ENCODE measurements around the gene FLRT2. TPM values are rescaled to one million over a fixed set of nuclear protein-coding genes. Genes with fewer than 3 reads are reported as not detected.

FLRT2 gene
- total and polyA plus RNA-seq, 2 of the 4 experiments (the other 2 are of a cell fraction) = 10.2 to 13.1 TPM

- CTCF ChIA-PET = no interaction called here
- POLR2A ChIA-PET (ENCODE audit: unreplicated experiment) = no interaction called here
These were observed 6.3 kb upstream of the FLRT2 start for GRCh38 chr14:85523624-85524023.

More at GRCh38 chr14:85523624-85524023, 6.3 kb upstream of the FLRT2 start:
- Histone ChIP-seq H3K23ac (ENCODE audit: low read depth, low read length) (no peak overlapping the region), H4K91ac (ENCODE audit: insufficient read depth, low read depth, low read length) (no peak overlapping the region), H3K36me3 (ENCODE audit: control insufficient read depth, insufficient read depth, low read length) (no peaks in the 10 kb centered on the region), H4K5ac (ENCODE audit: low read depth, low read length) (no peak overlapping the region), H2BK120ac (ENCODE audit: low read depth, low read length) (no peak overlapping the region), H3K79me1 (ENCODE audit: low read depth in 1 of 2, low read length in 2 of 2) (no peaks in the 10 kb centered on the region), H3K9me3 (ENCODE audit: control insufficient read depth, insufficient read depth, low read length) (no peaks in the 10 kb centered on the region), H3K4me3 (ENCODE audit: insufficient read depth, low read depth, low read length) (no peak overlapping the region), H3K27ac (ENCODE audit: insufficient read depth, low read length) (no peak overlapping the region), H3K9me1 (ENCODE audit: insufficient read depth, low read length) (no peaks in the 10 kb centered on the region), H3K4ac (ENCODE audit: low read depth, low read length) (no peak overlapping the region), H3K4me2 (ENCODE audit: low read depth, low read length) (no peak overlapping the region), H3K4me1 (ENCODE audit: control insufficient read depth, insufficient read depth, low read length) (no peaks in the 10 kb centered on the region), H2AK9ac (replicated peaks; ENCODE audit: low read depth, low read length, poor library complexity) (no peak overlapping the region), H2AFZ (replicated peaks; ENCODE audit: low read length, poor library complexity) (no peak overlapping the region), H3K18ac (ENCODE audit: low read depth, low read length) (no peak overlapping the region), H2BK15ac (ENCODE audit: low read depth, low read length) (no peak overlapping the region), H3K14ac (replicated peaks; ENCODE audit: low read depth, low read length) (no peak overlapping the region), H3K9ac (ENCODE audit: low read depth, low read length) (no peak overlapping the region), H2BK5ac (ENCODE audit: low read depth, low read length, poor library complexity, severe bottlenecking) (no peak overlapping the region), H3K56ac (ENCODE audit: extremely low read depth, insufficient read depth, low read length) (no peak overlapping the region), H4K20me1 (ENCODE audit: insufficient read depth, low read length) (no peaks in the 10 kb centered on the region), H4K8ac (ENCODE audit: low read depth in 2 of 2, low read length in 2 of 2) (no peak overlapping the region), H2BK20ac (ENCODE audit: low read depth, low read length) (no peak overlapping the region), H2AK5ac (ENCODE audit: low read depth, low read length) (no peak overlapping the region), H3K27me3 (ENCODE audit: control insufficient read depth, insufficient read depth, low read length) (no peaks in the 10 kb centered on the region)
- no peak for ATAC-seq (ENCODE audit: low read depth)
- intact Hi-C loops (cut with micrococcal nuclease) (loop anchor here (10.0 kb wide), 5 partner anchors 209 to 869 kb away; no protein-coding TSS in a partner anchor), in situ Hi-C loops (cut with MboI; ENCODE audit: low sequenced_read_pairs) (loop anchor here (10.0 kb wide), 1 partner anchor 1529 kb away; no protein-coding TSS in a partner anchor), dilution Hi-C loops (cut with HindIII; ENCODE audit: low sequenced_read_pairs, unreplicated experiment) (no loop called here)
- BruUV-seq (replicated peaks) = no TSS peak
- TF ChIP-seq CHD1 (IDR thresholded peaks at IDR 0.05; ENCODE audit: low read depth, low read length) = no peak
- TF ChIP-seq MXI1 (IDR thresholded peaks at IDR 0.05; ENCODE audit: borderline replicate concordance, low read depth, low read length) = no peak
- TF ChIP-seq MAZ (IDR thresholded peaks at IDR 0.05; ENCODE audit: borderline replicate concordance, low read depth, low read length) = no peak
- TF ChIP-seq, protein P1, sequence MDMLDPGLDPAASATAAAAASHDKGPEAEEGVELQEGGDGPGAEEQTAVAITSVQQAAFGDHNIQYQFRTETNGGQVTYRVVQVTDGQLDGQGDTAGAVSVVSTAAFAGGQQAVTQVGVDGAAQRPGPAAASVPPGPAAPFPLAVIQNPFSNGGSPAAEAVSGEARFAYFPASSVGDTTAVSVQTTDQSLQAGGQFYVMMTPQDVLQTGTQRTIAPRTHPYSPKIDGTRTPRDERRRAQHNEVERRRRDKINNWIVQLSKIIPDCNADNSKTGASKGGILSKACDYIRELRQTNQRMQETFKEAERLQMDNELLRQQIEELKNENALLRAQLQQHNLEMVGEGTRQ (IDR thresholded peaks at IDR 0.05; ENCODE audit: low read depth, low read length) = no peak
- TF ChIP-seq POLR2A (IDR thresholded peaks at IDR 0.05; ENCODE audit: low read depth, low read length) = no peak
- no peak for TF ChIP-seq MAFK (IDR thresholded peaks at IDR 0.05; ENCODE audit: low read depth, low read length)
- TF ChIP-seq FOS (IDR thresholded peaks at IDR 0.05; ENCODE audit: low read depth, low read length) = no peak
- DNase-seq = no peak
- WGBS, 2 experiments (ENCODE audit: extremely low coverage in 2 of 2, insufficient read length in 1 of 2) = no CpG with 5 or more reads among the region's 2 CpGs
